WI38 (cell line): Measurements from ENCODE around the gene RCOR1.
"Not testable (repeated sequence)": the region's sequence is repeated elsewhere in the genome, so short reads cannot be mapped to it uniquely, and the experiment has no call there.

ENCODE experiments used
- H3K4me3 ChIP-seq: 2 replicates; pipeline ENCODE4 v1.5.1; 2011; ENCODE audit warnings: low read depth, mild to moderate bottlenecking, control low read depth, low read length
- TF ChIP-seq, protein P1 (sequence below): IDR thresholded peaks from 2 replicates; pipeline ENCODE4 v1.5.1; 2012; ENCODE audit warnings: low read depth, mild to moderate bottlenecking, control low read depth, low read length

RCOR1 gene

GRCh38 chr14:102573591-102574046 lies 18.8 kb upstream of the RCOR1 start:
- TF ChIP-seq, protein P1, sequence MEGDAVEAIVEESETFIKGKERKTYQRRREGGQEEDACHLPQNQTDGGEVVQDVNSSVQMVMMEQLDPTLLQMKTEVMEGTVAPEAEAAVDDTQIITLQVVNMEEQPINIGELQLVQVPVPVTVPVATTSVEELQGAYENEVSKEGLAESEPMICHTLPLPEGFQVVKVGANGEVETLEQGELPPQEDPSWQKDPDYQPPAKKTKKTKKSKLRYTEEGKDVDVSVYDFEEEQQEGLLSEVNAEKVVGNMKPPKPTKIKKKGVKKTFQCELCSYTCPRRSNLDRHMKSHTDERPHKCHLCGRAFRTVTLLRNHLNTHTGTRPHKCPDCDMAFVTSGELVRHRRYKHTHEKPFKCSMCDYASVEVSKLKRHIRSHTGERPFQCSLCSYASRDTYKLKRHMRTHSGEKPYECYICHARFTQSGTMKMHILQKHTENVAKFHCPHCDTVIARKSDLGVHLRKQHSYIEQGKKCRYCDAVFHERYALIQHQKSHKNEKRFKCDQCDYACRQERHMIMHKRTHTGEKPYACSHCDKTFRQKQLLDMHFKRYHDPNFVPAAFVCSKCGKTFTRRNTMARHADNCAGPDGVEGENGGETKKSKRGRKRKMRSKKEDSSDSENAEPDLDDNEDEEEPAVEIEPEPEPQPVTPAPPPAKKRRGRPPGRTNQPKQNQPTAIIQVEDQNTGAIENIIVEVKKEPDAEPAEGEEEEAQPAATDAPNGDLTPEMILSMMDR = no peak
- H3K4me3 ChIP-seq = no peak overlapping the region

DNA sequence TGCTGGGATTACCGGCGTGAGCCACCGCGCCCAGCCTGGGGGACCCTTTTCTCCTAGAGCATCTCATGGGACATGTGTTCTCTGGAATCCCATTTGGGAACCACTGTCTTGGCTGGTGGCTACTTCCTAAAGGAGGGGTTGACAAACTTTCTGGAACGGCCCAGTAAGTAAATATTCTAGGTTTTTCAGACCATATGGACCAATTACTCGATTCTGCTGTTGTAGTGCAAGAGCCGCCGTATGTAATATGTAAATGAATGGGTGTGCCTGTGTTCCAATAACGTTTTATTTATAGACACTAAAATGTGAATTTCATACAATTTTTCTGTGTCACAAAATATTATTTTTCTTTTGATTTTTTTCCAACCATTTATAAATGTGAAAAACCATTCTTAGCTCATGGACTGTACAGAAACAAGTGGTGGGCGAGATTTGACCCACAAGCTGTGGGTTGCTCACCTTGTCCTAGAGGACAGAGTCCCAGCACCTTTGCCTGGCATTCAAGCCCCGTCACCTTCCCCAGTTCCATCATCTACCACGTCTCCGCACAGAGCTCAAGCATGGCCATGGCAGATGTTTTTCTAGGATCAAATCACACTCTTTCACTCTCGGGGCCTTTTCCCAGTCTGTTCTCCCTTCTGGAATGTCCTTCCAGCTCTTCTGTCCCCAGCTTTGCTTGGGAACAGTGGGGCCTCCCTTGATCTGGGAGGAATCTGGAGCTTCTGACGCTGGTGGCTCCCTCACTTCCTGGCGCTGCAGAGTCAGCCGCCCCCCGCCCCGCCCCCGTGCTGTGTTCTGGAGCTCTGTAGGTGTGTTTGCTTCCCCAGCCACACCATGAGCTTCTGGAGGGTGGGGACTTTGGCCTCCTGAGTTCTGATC lies 17.9 kb upstream of the RCOR1 start:
- no peak overlapping the region for H3K4me3 ChIP-seq
- TF ChIP-seq, protein P1 = no peak

DNA sequence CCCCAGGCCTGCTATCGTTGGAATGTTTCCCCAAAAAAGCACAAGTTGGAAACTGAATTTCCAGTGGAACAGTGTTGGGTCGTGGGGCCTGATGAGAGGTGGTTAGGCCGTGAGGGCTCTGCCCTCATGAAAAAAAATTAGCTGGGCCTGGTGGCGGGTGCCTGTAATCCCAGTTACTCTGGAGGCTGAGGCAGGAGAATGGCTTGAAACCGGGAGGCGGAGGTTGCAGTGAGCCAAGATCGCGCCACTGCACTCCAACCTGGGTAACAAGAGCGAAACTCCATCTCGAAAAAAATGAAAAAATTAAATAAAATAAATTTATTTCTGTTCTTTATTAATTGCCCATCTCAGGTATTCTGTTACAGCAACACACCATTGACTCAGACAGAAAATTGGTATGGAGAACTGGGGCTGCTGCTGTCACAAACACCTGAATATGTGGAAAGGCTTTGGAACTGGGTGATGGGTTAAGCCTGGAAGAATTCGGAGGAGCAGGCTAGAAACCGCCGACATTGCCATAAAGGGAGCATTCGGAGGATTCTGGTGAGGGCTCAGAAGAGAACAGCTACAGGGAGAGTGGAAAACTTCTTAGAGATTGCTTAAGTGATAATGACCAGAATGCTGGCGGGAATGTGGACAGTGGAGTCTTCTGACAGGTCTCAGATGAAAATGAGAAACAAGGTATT lies 17.1 kb upstream of the RCOR1 start:
- no peak overlapping the region for H3K4me3 ChIP-seq
- TF ChIP-seq, protein P1 = no peak

DNA sequence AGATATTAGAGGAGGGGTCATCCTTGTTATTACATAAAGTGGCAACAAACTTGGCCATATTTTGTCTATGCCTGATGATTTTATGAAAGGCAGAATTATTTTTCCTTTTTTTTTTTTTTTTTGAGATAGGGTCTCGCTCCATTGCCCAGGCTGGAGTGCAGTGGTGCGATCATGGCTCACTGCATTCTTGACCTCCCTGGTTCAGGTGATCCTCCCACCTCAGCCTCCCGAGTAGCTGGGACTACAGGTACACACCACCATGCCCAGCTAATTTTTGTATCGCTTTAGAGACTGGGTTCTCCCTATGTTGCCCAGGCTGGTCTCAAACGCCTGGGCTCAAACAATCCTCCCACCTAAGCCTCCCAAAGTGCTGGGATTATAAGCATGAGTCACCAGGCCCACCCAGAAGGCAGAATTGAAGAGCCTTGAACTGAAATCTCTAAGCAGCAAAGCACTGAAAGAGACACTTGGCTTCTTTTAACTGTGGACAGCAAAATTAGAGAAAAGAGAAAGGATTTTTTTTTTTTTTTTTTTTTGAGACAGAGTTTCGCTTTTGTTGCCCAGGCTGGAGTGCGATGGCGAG lies 16.5 kb upstream of the RCOR1 start:
- H3K4me3 ChIP-seq = not testable (repeated sequence)

DNA sequence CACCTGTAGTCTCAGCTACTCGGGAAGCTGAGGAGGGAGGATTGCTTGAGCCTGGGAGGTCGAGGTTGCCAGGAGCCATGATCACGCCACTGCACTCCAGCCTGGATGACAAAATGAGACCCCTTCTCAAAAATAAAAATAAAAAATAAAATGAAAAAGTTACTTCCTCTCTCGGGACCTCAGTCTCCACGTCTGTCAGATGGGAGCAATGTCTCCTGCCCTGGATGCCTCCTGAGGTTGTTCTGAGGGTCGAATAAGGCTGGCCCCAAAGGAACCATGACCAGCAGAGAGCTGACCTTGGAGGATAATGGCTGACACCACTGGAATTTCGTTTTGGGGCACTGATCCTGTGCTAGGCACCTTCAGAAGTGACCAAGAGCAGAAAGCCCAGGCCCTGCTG lies 13.6 kb upstream of the RCOR1 start:
- TF ChIP-seq, protein P1 = no peak
- no peak overlapping the region for H3K4me3 ChIP-seq

DNA sequence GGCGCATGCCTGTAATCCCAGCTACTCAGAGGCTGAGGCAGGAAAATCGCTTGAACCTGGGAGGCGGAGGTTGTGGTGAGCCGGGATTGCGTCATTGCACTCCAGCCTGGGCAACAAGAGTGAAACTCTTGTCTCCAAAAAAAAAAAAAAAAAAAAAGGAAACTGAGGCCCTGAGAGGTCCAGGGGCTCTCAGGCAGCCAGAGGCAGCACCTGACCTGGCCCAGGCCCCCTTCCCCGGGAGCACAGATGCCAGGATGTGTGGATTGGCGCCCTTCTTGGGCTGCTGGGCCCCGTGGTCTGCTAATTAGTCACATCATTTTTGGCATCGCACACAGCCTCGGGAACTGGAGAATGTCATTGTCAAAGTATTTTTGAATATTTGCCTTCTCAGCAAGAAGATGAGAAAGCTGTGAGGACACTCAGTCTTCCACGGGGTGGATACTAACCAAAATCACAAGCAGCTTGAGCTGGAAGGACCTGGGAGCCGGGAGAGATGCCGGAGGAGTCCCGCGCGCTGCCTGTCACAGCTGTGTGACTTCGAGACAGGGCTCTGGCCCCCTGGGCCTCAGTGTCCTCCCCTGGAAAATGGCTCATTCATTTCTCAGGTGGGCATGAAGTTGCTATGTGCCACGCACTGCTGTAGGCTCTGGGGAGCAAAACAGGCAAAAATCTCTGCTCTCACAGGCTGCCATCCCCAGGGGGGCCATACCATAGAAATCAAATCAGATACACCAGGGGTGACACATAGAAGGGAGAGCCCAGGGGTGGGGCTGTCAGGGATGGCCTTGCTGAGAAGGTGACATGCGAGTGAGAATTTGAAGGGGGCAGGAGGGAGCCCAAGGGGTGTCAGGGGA lies 12.5 kb upstream of the RCOR1 start:
- TF ChIP-seq, protein P1 = no peak
- H3K4me3 ChIP-seq = no peak overlapping the region

DNA sequence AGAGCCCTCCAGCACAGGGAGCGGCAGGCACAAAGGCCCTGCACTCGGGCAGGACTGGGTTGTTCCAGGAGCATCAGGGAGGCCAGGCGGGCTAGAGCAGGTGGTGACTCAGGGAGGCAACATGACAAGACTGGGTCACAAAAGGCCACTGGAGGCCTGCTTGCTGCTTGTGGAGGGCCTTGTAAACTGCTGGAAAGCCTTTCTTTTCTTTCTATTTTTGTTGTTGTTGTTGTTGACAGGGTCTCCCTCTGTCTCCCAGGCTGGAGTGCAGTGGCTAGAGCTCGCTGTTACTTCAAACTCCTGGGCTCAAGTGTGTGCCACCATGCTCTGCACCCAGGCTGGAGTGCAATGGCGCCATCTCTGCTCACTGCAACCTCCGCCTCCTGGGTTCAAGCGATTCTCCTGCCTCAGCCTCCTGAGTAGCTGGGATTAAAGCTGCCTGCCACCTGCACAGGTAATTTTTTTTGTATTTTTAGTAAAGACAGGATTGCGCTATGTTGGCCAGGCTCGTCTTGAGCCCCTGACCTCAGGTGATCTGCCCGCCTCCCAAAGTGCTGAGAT lies 11.8 kb upstream of the RCOR1 start:
- TF ChIP-seq, protein P1 = no peak
- no peak overlapping the region for H3K4me3 ChIP-seq
